GM12878 (cell line): ENCODE data around the gene IGFBP3. TPM values are rescaled to one million over a fixed set of nuclear protein-coding genes. Genes with fewer than 3 reads are reported as not detected.

Source experiments
- ATAC-seq: fragments of 200-7000 bp; cut with Tn5 transposase; 3 replicates; pipeline ENCODE4 v1.9.1; 2020; ENCODE audit warnings: mild to moderate bottlenecking, moderate library complexity
- BruUV-seq: library from RNA; stranded (reverse); fragments of 400-500 nt; replicated peaks from 2 replicates; lab custom pipeline; 2021; lab: Mats Ljungman, UMichigan
- CTCF ChIA-PET: fragments of 300-600 bp; sonication (Branson Sonifier 250); formaldehyde crosslinking; extraction: SDS; loops from one replicate; lab custom pipeline; 2021; ENCODE audit warnings: inconsistent platforms; lab: Yijun Ruan, JAX
- POLR2A ChIA-PET: fragments of 350-600 bp; formaldehyde crosslinking; extraction: SDS; loops from one replicate; lab custom pipeline; 2021; ENCODE audit warnings: inconsistent platforms; lab: Charles Lee
- RAD21 ChIA-PET: fragments of 300-600 bp; sonication (Branson Sonifier 250); formaldehyde crosslinking; loops from one replicate; lab custom pipeline; 2023; ENCODE audit warnings: antibody characterized with exemption; ENCODE audit not compliant: unreplicated experiment; lab: Charles Lee
- SMC1A ChIA-PET: fragments of 300-600 bp; sonication (Branson Sonifier 250); formaldehyde crosslinking; loops from one replicate; lab custom pipeline; 2023; ENCODE audit not compliant: unreplicated experiment, uncharacterized antibody; lab: Charles Lee
- DNase-seq: peaks from one replicate; pipeline ENCODE4 v3.0.0-alpha.2; 2011; ENCODE audit warnings: low read depth, low spot score
- FAIRE-seq: peaks from 3 replicates; lab custom pipeline; 2011; peaks lifted over from hg19 to GRCh38; lab: Jason Lieb, UNC
- H2AFZ ChIP-seq: 2 replicates; pipeline ENCODE4 v1.6.0; 2011; ENCODE audit warnings: low read depth, low read length, control low read depth; ENCODE audit not compliant: control insufficient read depth
- H3K27ac ChIP-seq: 2 replicates; pipeline ENCODE4 v1.5.1; 2011; ENCODE audit warnings: control low read depth; ENCODE audit not compliant: control insufficient read depth, insufficient read depth
- H3K27me3 ChIP-seq, 2 experiments: replicated peaks in 1 of 2; 2 replicates each; pipeline versions ENCODE4 v1.6.0 to v1.6.1; 2011; ENCODE audit warnings: low read length in 1 of 2; ENCODE audit not compliant: control insufficient read depth in 2 of 2, insufficient read depth in 2 of 2
- H3K36me3 ChIP-seq, 2 experiments: 2 replicates each; pipeline ENCODE4 v1.5.1; 2011; ENCODE audit warnings: low read length in 1 of 2; ENCODE audit not compliant: control insufficient read depth in 2 of 2, insufficient read depth in 2 of 2
- H3K4me1 ChIP-seq: 2 replicates; pipeline ENCODE4 v1.6.1; 2011; ENCODE audit warnings: mild to moderate bottlenecking, low read length, moderate library complexity, mixed read lengths; ENCODE audit not compliant: control insufficient read depth, insufficient read depth
- H3K4me2 ChIP-seq: 2 replicates; pipeline ENCODE4 v1.6.0; 2011; ENCODE audit warnings: control low read depth; ENCODE audit not compliant: control insufficient read depth, insufficient read depth
- H3K4me3 ChIP-seq: fragments of 200-600 bp; sonication (generic); 2 replicates; pipeline ENCODE4 v1.5.1; 2016
- H3K79me2 ChIP-seq: 2 replicates; pipeline ENCODE4 v1.6.0; 2011; ENCODE audit warnings: low read length; ENCODE audit not compliant: control insufficient read depth, insufficient read depth
- H3K9ac ChIP-seq: 2 replicates; pipeline ENCODE4 v1.8.0; 2011; ENCODE audit warnings: low read length, control low read depth, mixed read lengths; ENCODE audit not compliant: control insufficient read depth, insufficient read depth
- H3K9me3 ChIP-seq: replicated peaks from 3 replicates; pipeline ENCODE4 v1.5.1; 2011; ENCODE audit warnings: mild to moderate bottlenecking, low read length; ENCODE audit not compliant: control insufficient read depth, insufficient read depth
- H4K20me1 ChIP-seq: 2 replicates; pipeline ENCODE4 v1.6.0; 2011; ENCODE audit not compliant: control insufficient read depth, insufficient read depth
- BHLHE40 ChIP-seq, 2 experiments: fragments of 450-650 bp in 1 of 2; IDR thresholded peaks; 2 replicates each; pipeline ENCODE4 v1.6.1; 2011 to 2017; ENCODE audit warnings: low read depth in 2 of 2, borderline replicate concordance in 1 of 2, improper control_type of control experiment in 1 of 2, low read length in 1 of 2, mild to moderate bottlenecking in 1 of 2
- GATAD2B ChIP-seq: fragments of 450-650 bp; conservative IDR thresholded peaks from 2 replicates; pipeline ENCODE4 v1.6.1; 2017; ENCODE audit warnings: low read depth, mild to moderate bottlenecking, moderate library complexity
- IKZF1 ChIP-seq: fragments of 450-650 bp; conservative IDR thresholded peaks from 2 replicates; pipeline ENCODE4 v1.6.1; 2017; ENCODE audit warnings: antibody characterized with exemption, mild to moderate bottlenecking
- MTA2 ChIP-seq: fragments of 450-650 bp; IDR thresholded peaks from 2 replicates; pipeline ENCODE4 v1.6.1; 2016; ENCODE audit warnings: low read depth, mild to moderate bottlenecking, moderate library complexity
- PBX3 ChIP-seq: IDR thresholded peaks from 2 replicates; pipeline ENCODE4 v1.6.1; 2011; ENCODE audit warnings: mild to moderate bottlenecking, low read depth, low read length, moderate library complexity; ENCODE audit not compliant: insufficient replicate concordance
- SMC3 ChIP-seq: IDR thresholded peaks from 2 replicates; pipeline ENCODE4 v1.6.1; 2011; ENCODE audit warnings: low read length, improper control_type of control experiment, borderline replicate concordance
- STAT1 ChIP-seq: fragments of 450-650 bp; conservative IDR thresholded peaks from 2 replicates; pipeline ENCODE4 v1.6.1; 2014; ENCODE audit warnings: antibody characterized with exemption, mild to moderate bottlenecking
- TCF3 ChIP-seq: IDR thresholded peaks from 2 replicates; pipeline ENCODE4 v1.6.1; 2012; ENCODE audit warnings: low read depth, mild to moderate bottlenecking, low read length, borderline replicate concordance; ENCODE audit not compliant: insufficient read depth
- ZBTB4 ChIP-seq: fragments of 450-650 bp; formaldehyde crosslinking; IDR thresholded peaks from 2 replicates; pipeline ENCODE4 v1.4.0; 2022; ENCODE audit warnings: mild to moderate bottlenecking, moderate library complexity
- ZNF24 ChIP-seq: fragments of 450-650 bp; IDR thresholded peaks from 2 replicates; pipeline ENCODE4 v1.6.1; 2017; ENCODE audit warnings: antibody characterized with exemption, mild to moderate bottlenecking
- WGBS: methylation state at CpG from one replicate; pipeline ENCODE4 v1.1.6; 2016; ENCODE audit warnings: low lambda C conversion rate; ENCODE audit not compliant: insufficient replicate concordance, insufficient coverage; ENCODE audit errors: missing lambda C conversion rate; 5-methylcytosine and 5-hydroxymethylcytosine counted together
- in situ Hi-C: fragments of 300-500 bp; cut with MboI; formaldehyde crosslinking; loops from 9 replicates; pipeline ENCODE4 v1.14.3; 2018; ENCODE audit warnings: mixed read lengths
- intact Hi-C: fragments of 100-400 bp; cut with micrococcal nuclease; formaldehyde crosslinking; loops from one replicate; pipeline ENCODE4 v1.14.2; 2022; ENCODE audit not compliant: unreplicated experiment
- polyA plus RNA-seq, 11 experiments: library from polyadenylated mRNA; depleted of rRNA in 4 of 11; unstranded in 6 of 11; stranded (reverse) in 5 of 11; fragments of >200 nt; fragmentation: Nextera tagmentation in 4 of 11; fragmentation: Illumina TruSeq in 1 of 11; extraction: Ambion mirVana in 4 of 11; extraction: Trizol in 1 of 11; gene quantifications; 1 replicate in 1 of 11; 2 replicates in 10 of 11; pipeline versions ENCODE4 v1.2.1 to v1.2.3, GENCODE V29; 2011 to 2016; ENCODE audit warnings: inconsistent platforms in 2 of 11, missing spikeins in 2 of 11, low read depth in 1 of 11
- total RNA-seq, 4 experiments: library from RNA; depleted of rRNA in 3 of 4; stranded (reverse); fragments of >200 nt in 3 of 4; fragmentation: Illumina TruSeq in 1 of 4; extraction: Trizol in 1 of 4; gene quantifications; 2 replicates each; pipeline versions ENCODE4 v1.2.1 to v1.2.3, GENCODE V29; 2013 to 2021
- TF ChIP-seq, protein P1 (sequence below): fragments of 150-350 bp; IDR thresholded peaks from 2 replicates; pipeline ENCODE4 v1.6.1; 2016; ENCODE audit warnings: low read depth, low read length
- TF ChIP-seq, protein P2 (sequence below): fragments of 450-650 bp; IDR thresholded peaks from 2 replicates; pipeline ENCODE4 v1.6.1; 2016; ENCODE audit warnings: mild to moderate bottlenecking, moderate library complexity, borderline replicate concordance

Gene IGFBP3
- total and polyA plus RNA-seq, 10 of the 15 experiments (the other 5 are each of a cell fraction or from before 2014, with no cell fraction given) = 6.0 to 28.0 (median 15.6) TPM

DNA sequence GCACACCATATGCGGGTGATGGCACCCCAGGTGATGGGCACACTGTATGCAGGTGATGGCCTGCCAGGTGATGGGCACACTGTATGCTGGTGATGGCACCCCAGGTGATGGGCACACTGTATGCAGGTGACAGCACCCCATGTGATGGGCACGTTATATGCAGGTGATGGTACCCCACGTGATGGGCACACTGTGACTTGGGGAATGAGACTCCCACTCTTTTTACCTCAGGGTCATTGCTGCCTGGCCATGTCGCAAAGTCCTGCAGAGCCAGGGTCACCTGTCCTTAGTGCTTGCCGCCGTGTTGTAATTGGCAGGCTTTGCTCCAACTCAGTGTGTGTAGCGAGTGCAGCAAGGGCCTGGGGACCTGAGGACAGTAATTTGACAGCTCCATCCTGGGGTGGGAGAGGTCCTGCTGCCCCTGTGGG is 40.6 kb downstream of the IGFBP3 start:
- Histone ChIP-seq H3K4me3 (no peak overlapping the region), H3K27me3 (peaks cover 0 to 1% of the 10 kb centered on the region in 2 experiments; a peak in 1 of 4 replicates), H3K36me3 (no peaks in the 10 kb centered on the region), H2AFZ (no peak overlapping the region), H3K4me2 (no peak overlapping the region), H3K9ac (no peak overlapping the region), H3K79me2 (no peaks in the 10 kb centered on the region), H3K9me3 (no peaks in the 10 kb centered on the region; the same call in 2 of the 3 replicates), H3K27ac (no peak overlapping the region), H3K4me1 (no peaks in the 10 kb centered on the region), H4K20me1 (no peaks in the 10 kb centered on the region)
- SMC1A ChIA-PET = no interaction called here
- DNase-seq = no peak
- no peak for ATAC-seq
- BruUV-seq = no TSS peak
- RAD21 ChIA-PET = no interaction called here
- 37% methylated on average over 7 of the region's 7 CpGs for WGBS
- CTCF ChIA-PET = no interaction called here
- intact Hi-C loops = no loop called here
- POLR2A ChIA-PET = no interaction called here
- no peak for FAIRE-seq
- in situ Hi-C loops = no loop called here
- TF ChIP-seq MTA2 (no peak), BHLHE40 (IDR thresholded peaks at IDR 0.05; ENCODE audit: borderline replicate concordance in 1 of 2, low read depth in 2 of 2, low read length in 1 of 2) (no peak), GATAD2B (no peak), ZNF24 (no peak), SMC3 (no peak), STAT1 (no peak), ZBTB4 (no peak), PBX3 (no peak), TCF3 (no peak), IKZF1 (no peak)
- TF ChIP-seq, protein P1, sequence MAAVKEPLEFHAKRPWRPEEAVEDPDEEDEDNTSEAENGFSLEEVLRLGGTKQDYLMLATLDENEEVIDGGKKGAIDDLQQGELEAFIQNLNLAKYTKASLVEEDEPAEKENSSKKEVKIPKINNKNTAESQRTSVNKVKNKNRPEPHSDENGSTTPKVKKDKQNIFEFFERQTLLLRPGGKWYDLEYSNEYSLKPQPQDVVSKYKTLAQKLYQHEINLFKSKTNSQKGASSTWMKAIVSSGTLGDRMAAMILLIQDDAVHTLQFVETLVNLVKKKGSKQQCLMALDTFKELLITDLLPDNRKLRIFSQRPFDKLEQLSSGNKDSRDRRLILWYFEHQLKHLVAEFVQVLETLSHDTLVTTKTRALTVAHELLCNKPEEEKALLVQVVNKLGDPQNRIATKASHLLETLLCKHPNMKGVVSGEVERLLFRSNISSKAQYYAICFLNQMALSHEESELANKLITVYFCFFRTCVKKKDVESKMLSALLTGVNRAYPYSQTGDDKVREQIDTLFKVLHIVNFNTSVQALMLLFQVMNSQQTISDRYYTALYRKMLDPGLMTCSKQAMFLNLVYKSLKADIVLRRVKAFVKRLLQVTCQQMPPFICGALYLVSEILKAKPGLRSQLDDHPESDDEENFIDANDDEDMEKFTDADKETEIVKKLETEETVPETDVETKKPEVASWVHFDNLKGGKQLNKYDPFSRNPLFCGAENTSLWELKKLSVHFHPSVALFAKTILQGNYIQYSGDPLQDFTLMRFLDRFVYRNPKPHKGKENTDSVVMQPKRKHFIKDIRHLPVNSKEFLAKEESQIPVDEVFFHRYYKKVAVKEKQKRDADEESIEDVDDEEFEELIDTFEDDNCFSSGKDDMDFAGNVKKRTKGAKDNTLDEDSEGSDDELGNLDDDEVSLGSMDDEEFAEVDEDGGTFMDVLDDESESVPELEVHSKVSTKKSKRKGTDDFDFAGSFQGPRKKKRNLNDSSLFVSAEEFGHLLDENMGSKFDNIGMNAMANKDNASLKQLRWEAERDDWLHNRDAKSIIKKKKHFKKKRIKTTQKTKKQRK = no peak
- TF ChIP-seq, protein P2, sequence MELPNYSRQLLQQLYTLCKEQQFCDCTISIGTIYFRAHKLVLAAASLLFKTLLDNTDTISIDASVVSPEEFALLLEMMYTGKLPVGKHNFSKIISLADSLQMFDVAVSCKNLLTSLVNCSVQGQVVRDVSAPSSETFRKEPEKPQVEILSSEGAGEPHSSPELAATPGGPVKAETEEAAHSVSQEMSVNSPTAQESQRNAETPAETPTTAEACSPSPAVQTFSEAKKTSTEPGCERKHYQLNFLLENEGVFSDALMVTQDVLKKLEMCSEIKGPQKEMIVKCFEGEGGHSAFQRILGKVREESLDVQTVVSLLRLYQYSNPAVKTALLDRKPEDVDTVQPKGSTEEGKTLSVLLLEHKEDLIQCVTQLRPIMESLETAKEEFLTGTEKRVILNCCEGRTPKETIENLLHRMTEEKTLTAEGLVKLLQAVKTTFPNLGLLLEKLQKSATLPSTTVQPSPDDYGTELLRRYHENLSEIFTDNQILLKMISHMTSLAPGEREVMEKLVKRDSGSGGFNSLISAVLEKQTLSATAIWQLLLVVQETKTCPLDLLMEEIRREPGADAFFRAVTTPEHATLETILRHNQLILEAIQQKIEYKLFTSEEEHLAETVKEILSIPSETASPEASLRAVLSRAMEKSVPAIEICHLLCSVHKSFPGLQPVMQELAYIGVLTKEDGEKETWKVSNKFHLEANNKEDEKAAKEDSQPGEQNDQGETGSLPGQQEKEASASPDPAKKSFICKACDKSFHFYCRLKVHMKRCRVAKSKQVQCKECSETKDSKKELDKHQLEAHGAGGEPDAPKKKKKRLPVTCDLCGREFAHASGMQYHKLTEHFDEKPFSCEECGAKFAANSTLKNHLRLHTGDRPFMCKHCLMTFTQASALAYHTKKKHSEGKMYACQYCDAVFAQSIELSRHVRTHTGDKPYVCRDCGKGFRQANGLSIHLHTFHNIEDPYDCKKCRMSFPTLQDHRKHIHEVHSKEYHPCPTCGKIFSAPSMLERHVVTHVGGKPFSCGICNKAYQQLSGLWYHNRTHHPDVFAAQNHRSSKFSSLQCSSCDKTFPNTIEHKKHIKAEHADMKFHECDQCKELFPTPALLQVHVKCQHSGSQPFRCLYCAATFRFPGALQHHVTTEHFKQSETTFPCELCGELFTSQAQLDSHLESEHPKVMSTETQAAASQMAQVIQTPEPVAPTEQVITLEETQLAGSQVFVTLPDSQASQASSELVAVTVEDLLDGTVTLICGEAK = no peak
